Dermis microvascular lymphatic vessel endothelial cell (primary cell): ENCODE measurements around the gene RAE1. TPM values are rescaled to one million over a fixed set of nuclear protein-coding genes. Genes with fewer than 3 reads are reported as not detected.

Source experiments
- DNase-seq, 2 donors: peaks; one replicate each; pipeline versions ENCODE4 v3.0.0 to v3.0.0-alpha.2; 2010; ENCODE audit warnings: low read depth in 2 of 2
- total RNA-seq: library from RNA; depleted of rRNA; stranded (reverse); fragments of >200 nt; gene quantifications from 2 replicates; pipeline ENCODE4 v1.2.1, GENCODE V29; 2014

The RAE1 gene
- total RNA-seq, 1 donor from 2014 or later, result 17.2 TPM

DNA sequence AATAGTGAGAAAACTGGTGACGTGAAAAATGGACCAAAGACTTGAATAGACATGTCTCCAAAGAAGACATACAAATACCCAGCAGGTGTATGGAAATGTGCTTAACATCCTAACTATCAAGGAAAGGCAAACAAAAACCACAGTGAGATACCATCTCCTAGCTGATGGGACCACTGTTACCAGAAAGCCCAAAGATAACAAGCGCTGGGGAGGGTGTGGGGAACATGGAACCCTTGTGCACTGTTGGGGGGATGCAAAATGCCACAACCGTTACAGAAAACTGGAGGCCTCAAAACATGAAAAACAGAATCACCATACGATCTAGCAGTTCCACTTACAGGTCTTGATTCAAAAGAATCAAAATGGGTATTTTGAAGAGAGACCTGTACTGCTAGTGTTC is 20.3 kb downstream of the RAE1 start:
- DNase-seq, result no peak

DNA sequence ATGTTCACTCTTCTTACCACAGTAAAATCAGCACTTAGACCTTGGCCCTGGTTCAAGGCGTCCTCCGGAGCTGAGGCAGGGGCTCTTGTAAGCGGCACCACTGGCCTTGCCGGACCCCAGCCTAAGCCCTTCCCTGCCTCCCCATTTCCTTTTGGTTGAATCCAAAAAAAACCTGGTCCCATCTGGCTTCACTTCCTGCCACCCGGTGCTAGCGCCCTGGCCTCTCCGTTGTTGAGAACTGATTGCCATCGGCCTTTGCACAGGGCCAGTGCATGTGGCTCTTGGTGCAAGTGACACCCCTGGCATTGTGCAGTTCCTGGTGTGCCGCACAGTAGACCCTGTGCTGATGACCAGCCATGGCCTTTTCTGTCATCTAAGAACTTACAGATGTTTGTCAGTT is 21.1 kb downstream of the RAE1 start:
- no peak for DNase-seq

DNA sequence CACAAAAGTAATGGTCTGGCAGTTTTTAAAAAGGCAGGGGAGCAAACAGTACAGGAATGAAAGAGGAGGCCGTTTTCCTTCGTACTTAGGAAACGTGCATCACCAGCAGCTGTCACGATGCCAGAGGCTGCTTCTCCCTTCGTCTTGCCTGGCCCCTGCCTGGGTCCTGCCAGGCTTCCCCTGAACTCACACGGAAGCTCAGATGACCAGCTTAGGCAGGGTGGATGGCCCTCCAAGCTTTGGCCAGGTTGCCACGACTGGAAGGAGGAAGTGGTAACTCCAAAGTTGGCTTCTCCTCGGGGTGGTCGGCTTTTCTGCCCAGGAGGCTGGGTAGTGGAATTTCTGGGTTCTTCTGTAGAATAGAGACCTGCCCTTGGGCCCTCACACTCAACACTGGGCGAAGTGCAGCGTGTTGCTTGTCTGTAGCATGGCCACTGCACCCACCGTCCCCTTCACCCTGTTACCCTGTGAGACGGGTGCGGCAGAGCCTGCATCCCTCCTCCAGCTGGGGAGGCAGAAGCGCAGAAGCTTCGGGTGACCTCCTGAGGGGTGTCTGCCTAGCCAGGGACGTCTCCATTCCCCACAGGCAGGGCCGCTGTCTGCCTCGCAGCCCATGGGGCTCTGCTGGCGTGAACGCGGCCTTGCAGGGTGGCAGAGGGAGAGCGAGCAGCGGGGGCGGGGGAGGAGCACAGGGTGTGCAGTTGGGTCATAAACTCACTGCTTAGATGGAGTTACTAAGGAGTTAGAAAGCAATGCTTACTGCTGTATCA is 21.7 kb downstream of the RAE1 start:
- no peak for DNase-seq

DNA sequence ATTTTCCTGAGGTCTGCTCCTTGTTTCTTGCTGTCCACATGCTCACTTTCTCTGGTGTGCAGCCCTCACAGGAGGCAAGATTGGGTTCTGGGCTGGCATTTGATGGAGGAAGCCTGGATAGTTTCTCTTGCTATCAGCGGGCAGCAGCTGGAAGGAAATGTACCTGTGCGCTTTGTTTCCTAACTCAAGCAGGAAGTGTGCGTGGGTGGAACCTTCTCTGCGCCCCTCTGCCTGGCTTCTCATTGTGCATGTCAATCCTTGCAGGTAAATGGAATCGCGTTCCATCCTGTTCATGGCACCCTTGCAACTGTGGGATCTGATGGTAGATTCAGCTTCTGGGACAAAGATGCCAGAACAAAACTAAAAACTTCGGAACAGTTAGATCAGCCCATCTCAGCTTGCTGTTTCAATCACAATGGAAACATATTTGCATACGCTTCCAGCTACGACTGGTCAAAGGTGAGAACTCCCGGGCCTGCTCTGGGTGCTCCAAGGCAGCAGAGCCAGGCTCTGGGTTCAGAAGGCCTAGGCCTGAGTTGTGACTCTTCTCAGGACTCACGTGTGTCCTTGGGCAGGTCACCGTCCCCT is 23.4 kb downstream of the RAE1 start:
- no peak for DNase-seq

DNA sequence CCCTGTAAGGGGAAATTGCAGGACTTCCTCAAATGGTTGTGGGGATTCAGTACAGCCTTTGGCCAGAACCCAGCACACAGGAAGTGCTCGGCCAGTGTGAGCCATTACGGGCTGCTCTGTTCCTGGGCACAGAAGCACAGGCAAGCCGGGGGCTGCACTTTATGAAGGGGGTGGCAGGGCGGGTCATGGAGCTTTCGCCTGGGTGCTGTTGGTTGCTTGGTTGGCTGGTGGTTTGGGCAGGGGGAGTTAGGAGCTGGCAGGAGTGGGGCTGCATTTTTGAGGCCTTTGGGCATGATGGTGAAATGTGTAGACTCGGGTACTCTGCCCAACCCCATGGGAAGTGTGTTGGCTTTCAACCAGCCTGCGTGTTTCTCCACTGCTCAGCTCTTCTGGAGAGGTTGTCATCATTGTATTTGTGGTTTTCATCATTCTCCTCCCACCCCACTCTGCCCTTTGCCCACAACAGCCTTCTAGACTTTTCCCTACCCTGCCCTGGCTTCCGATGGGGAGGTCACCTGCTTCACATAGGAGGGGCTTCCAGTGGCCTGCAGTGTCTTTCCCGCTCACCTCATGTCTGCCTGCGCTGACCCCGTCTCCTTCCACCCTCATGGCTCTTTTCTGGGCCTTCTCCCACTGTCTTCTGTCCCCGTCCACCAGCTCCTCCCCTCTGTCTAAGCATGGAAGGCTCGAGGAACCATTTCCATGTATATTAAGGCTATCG is 24.0 kb downstream of the RAE1 start:
- no peak for DNase-seq

DNA sequence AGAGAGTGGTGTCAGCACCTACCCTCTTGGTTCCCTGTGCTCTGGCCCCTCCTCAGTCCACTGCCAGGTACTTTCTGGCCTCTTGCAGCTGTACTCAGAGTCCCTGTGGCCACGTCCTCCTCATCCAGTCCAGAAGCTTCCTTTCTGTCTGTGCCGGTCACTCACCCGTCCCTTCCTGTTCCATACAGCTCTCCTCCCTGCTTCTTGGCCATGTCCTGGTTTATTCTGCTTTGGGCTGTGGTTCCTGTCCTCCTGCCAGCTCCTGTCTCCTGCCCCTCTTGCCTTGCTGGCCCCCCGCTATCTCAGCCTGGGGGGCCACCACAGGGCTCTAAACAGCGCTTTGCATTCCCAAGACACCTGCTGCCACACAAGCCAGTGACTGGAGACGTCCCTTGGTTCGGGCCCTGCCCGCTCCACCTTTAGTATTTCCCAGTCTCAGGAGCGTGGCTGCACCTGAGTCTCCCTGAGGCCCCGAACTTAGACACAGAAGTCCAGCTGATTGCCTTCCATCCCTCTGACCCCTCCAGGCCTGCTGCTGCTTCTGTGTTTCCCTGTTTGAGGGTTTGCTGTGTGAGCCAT is 24.7 kb downstream of the RAE1 start:
- DNase-seq, result no peak

DNA sequence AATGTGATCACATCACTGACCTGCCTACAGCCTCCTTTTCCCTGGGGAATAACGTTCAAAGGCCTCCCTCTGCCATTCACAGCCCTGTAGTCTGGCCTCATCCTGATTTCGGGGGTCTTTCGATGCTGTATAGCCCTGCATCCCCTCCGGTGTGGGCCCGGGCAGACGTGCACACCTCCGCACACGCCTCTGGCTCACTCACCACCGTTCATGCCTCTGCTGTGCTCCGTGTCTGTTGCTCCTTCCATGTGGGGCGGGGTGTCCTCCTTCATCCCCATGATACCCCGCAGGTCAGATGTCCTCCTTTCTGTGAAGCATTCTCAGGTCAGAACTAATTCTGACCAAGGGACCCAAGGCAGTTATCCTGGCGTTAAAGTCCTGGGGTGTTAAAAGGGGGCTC is 26.3 kb downstream of the RAE1 start:
- DNase-seq, result no peak

DNA sequence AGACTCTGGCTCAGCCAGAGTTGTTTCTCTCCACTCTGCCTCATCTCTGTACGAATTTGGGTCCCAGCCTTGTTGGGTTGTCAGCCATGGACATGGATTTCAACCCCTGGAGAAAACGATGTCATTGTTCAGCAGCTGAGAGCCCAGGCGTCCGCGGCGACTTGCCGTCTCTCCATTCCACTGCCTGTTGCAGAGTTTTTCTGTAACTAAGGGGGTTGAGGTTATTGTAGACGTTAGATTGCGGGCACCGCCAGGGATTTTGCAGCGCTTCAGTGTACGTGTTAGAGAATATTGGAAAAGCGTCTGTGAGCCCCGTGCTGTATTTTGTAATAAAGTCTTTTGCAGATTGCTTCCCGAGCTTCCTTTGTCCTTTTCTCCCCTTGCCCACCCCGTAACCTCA is 27.1 kb downstream of the RAE1 start:
- no peak for DNase-seq

DNA sequence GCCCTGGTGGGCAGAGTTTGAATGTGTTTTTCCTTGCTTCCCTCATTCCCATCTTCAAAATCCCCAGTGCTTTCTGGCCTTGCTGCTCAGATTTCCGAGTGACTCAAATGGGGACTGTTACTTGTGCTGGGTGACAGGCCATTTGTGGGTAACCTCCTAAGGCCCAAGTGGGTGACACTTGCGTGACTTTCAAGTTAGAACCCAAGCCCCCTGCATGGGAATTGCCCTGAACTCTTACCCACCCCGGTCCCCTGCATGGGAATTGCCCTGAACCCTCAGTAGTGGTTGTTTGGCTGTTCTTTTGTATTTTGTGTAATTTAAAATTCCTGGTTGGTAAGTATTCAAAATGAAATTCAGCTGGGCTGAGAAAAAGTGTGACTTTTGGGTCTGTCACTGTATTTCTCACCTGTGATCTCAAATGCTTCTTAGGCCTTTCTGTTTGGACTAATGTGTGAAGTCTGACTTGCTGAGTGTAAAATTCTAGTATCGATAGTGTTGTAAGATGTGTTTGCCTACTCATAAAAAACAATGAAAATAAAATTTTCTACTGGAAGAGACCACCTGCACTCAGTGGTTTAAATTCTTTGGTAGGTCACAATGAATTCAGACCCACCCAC is 27.7 kb downstream of the RAE1 start:
- DNase-seq, result no peak

DNA sequence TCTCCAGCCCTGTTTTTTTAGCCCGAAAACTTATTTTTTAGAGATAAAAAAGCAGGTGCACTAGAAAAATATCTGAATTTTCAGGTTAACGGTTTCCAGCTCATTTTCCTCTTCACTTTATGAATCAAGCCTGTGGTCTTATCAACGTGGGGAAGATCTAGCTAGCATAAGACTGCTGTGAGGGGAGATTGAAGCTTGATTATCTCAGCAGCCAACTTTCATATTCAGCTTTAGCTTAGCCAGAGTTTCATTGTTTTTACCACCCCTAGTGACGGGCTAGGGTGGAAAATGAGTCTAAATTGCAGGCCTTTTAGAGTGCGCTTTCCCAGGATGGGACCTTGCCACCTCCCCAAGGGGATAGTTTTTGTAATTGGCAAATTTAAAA is 28.2 kb downstream of the RAE1 start:
- DNase-seq, result no peak

DNA sequence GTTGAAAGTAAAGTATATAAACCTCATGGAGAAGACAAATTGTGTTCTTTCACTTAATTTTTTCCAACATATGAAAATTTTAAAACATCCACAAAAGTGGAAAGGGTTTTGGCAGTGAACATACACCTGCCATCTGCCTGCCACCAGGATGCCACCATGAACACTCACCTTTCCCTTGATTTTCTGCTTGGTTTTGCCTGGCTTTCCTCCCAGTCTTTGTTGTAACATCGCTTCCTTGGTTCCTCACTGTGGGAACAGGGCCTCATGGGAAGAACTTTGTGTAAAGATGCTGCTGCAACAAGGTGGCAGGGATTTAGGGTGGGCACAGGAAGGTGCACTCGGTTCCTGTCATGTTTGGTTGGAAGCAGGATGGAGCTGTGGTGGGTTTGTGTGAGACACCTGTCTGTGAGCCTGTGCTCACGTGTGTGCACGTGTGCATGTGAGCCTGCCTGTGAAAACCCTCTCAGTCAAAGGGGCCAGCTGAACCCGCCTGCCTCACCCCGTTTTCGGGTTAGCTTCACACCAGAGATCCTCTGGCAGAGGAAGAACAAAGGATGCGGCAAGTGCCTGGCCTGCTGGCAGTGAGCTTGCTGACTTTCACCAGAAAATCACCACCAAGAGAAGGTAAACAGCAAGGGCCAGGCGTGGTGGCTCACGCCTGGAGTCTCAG is 29.2 kb downstream of the RAE1 start:
- no peak for DNase-seq

DNA sequence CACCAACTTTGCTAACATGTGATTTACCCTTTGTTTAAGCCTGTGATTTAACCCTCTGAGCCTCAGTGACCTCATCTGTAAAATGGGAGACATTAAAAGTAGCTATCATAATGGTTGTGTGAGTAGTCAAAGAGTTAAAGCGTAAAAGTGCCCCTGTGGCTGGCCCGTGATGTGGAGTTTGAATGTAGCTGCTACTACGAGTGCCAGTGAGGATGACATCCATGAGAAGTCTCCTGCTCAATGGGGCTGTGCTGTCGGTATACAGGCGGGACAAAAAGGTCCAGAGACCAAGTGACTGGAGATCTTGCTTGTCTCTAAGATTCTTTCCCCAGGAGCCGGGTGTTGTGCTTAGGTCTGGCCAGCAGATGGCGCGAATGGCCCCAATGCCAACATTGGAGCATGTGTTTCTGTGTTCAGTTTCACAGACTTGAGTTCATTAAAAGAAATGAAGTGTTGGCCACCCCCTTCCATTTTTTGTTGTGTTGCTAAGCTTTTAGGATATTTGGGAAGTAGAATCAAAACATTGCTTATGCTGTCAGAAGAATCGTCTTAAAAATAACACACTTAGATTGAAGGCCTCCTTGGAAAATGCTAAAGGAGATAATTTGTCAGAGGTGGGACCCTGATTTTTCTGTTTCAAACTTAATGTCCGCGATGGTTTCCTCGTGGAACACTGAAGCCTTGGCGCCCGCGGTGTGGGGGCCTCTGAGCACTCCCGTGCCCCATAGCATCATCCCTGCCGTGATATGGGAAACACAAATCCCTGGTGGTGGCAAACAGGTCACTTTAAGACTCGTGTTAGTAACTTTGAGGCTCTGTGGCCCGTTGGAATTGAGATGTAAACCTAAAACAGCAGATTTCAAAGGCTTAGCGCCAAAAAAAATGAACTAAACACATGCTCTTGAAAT is 30.8 kb downstream of the RAE1 start:
- DNase-seq, result peak in 1 of 2 donors; percentile 71

DNA sequence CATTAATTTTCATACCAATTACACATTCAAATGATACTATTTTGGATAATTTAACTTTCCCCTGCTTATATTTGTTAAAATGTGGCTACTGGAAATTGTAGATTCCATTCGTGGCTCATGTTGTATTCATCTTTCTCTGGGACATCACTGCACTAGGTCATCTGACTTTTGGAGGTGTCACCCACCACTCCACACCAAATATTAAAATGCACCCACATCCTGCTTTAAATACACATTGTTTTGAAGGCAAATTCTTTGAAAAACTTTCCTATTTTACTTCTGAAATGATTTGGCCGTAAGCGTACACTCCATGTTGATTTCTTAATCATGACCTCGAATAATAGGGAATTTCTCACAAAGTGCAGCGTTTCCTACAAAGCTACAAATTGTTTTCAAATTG is 31.5 kb downstream of the RAE1 start:
- DNase-seq, result no peak

DNA sequence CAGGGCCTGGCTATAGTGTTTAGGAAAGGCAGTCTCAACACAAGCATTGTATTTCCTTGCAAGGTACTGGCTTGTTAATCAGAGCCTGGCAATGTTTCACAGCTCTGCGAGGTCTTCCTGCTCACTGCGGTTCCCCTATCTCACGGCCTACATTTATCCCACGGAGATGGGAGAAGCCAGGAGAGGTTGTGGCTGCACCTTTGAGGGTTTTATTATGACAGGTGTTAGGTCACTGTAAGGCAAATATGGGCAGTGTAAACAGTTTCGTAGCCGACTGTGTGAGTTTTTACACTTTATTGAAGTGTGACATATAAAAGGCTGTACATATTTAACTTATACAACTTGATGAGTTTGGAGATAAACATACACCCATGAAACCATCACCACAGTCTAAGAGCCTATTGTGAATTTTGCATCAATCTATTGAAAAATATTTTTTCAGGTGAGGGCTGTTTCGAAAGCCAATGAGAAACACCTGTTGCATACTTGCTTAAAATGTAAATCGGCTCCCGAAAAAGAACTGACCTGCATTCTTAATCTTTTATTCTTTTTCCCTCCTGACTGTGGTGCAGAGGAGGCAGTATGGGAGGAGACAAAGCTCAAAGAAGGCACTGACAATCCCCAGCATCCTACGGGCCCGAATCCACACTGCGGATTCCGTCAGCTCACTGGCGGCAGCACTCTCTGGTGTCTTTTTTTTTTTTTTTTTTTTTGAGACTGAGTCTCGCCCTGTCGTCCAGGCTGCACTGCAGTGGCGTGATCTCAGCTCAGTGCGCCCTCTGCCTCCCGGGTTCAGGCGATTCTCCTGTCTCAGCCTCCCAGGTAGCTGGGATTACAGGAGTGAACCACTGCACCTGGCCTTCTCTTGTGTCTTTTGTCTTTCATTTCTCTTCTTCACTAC is 32.6 kb downstream of the RAE1 start:
- no peak for DNase-seq

DNA sequence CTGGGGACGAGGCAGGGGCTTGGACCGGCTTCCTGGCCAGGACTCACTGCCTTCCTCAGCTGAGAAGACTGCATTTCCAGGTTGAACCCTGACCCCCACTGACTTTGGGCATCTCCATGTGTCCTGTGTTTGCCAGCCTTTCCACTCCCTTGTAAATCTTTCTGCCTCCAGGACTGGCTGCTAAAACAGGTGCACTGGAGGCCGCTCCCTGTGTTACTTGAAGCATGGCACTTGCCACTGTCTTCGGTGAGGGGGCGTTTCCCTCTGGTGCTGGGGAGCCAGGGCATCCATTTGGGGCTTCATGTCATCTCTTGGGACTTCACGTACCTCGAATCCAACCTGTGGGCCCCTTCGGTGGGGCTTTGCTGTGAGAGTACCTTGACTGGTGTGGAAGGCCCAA is 33.4 kb downstream of the RAE1 start:
- DNase-seq, result no peak

DNA sequence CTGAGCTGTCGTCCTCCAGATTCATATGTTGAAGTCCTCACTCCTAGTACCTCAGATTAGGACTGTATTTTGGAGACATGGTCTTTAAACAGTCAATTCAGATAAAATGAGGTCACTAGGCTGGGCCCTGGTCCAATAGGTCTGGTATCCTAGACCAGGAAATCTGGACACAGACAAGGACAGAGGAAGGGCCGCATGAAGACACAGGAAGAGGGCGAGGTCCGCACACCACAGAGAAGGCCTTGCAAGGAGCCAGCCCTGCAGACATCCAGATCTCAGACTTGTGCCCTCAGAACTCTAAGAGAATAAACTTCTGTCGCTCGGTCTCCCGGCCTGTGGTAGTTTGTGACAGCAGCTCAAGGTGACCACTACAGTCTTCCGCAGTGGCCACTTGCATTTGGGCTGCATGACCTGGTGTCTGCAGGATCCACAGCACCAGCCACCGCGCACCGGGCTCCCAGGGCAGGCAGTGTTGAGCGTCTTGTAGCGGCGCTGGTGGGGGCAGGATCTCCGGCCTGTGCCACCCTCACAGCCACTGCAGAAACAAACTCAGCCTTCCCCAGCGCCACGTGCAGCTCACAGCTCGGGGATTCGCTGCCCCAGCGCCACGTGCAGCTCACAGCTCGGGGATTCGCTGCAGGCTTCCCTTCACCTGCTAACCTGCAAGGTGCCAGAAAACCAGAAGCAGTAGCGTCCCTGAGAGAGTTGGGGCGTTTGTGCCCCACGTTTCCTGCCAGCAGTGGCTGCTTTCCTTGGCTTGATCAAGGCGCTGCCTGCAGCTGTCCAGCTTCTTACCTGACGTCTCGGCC is 34.1 kb downstream of the RAE1 start:
- no peak for DNase-seq

DNA sequence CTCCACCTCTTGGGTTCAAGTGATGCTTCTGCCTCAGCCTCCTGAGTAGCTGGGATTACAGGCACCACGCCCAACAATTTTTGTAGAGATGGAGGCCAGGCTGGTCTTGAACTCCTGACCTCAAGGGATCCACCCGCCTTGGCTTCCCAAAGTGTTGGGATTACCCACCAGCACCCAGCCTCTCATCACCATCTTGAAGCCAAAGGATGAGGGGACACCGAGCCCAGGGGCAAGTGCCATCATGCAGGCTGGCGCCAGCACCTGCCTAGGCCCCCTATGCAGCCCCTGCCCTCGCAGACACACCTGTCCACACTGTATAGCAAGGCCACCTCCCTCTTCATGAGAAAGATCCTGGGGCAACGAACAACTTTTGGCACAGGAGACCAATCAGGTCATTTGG is 34.9 kb downstream of the RAE1 start:
- no peak for DNase-seq

DNA sequence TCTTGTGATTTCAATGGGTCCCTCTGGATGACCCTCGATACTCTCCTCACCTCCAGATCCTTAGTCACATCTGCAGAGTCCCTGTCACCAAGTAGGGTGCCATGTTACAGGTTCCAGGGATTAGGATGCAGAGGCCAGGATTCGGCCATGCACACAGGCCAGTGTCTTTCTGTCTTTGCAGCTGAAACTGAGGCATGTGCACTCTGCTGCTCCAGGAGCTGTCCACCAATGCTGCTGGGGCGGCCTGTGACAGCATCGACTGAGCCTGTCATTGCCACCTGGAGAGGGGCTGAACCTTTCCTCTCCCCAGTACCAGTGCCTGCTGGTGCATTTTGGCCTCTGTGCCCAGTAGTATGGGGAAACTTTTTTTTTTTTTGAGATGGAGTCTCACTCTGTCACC is 35.7 kb downstream of the RAE1 start:
- DNase-seq, result no peak

DNA sequence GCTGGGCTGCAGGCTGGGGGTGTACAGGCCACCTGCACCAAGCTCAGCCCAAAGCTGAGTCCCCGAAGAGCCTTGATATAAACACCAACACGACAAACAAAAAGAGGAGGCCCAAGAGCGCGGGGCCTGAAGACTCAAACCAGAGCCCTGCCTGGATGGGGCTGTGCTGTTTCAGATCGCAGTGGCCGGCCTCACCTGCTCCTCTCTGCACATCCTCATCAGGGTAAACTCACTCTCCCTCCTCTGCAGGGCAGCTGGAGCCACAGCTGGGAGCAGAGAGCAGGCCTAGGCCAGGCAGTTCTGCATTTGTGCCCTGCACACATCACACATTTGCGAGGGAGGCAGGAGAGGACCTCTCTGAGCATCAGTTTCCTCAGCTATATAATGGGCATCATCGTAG is 36.4 kb downstream of the RAE1 start:
- DNase-seq, result no peak
